GM19397 (cell line): ENCODE data around the gene ZFTA.

Experiments used
- ATAC-seq: cut with Tn5 transposase; IDR thresholded peaks from one replicate; pipeline ENCODE4 v1.9.1; 2021; ENCODE audit warnings: mild to moderate bottlenecking, moderate library complexity; ENCODE audit not compliant: unreplicated experiment

ZFTA gene

DNA sequence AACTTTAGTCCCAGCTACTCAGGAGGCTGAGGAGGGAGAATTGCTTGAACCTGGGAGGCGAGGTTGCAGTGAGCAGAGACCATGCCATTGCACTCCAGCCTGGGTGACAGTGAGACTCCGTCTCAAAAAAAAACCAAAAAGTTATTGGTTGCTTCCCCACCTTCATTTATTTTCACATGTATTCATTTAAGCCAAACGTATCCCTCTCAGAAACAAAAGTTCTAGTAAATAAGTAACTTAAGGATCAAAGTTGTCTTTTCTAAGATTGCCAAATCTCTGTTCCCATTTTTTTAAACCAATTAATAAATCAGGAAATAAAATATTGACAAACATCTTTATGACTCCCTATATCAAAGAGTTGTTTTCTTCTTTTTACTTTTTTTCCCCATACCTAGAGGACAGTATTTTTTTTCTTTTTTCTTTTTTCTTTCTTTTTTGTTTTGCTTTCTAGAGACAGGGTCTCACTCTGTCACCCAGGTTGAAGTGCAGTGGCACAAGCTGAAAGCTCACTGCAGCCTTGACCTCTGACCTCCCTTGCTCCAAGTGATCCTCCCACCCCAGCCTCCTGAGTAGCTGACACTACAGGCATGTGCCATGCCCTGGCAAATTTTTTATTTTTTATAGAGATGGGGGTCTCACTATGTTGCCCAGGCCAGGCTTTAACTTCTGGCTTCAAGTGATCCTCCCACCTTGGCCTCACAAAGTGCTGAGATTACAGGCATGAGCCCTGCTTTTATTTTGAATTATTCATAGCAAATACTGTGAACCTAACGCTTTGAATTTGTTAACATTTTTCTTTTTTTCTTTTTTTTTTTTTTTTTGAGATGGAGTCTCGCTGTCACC, 11.4 kb downstream of the ZFTA start:
- no peak for ATAC-seq

- ATAC-seq, result no peak
Measured at GRCh38 chr11:63749624-63750023, 19.0 kb downstream of the ZFTA start.

DNA sequence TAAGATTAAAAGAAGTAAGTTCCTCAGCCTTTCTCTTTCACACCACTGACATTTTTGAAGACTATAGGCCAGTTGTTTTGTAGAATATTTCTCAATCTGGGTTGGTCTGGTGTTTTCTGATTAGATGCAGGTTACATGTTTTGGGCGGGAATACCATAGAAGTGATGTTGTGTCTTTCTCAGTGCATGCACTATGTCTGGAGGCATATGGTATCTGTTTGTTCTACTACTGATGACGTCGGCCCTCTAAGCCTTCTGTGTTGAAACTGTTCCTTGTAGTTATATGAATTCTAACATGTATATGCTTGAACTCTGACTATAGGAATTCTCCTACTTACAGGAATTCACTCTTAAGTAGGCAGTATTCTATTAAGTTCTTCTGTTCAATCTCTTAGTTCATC, 21.6 kb downstream of the ZFTA start:
- no peak for ATAC-seq

DNA sequence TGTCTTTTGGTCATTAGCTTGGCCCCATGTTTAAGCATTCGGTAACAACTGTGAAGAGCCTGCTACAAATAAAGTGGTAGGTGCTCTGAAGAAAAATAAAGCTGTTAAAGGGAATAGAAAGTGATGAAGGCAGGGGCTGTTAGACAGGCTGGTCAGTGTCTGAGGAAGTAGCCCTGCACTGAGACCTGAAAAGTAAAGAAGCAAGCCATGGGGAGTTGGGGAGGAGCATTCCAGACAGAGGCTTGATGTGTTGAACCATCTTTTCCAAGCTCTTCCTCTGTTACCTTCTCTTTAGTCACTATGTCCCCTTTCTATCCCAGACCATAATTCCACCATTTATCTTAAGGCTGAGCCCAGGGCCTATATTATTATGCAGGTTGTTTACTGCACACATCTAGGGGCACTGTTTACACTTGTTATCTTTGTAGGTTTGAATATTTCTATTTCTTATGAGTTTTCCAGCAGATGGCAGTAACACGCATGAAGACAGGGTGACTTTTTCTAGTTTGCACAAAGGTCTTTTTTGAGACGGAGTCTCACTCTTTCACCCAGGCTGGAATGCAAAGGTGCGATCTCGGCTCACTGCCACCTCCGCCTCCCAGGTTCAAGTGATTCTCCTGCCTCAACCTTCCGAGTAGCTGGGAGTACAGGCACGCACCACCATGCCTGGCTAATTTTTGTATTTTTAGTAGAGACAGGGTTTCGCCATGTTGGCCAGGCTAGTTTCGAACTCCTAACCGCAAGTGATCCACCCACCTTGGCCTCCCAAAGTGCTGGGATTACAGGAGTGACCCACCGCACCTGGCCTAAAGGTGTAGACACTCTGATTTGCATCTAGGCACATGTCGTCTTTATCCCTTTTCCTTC, 23.0 kb downstream of the ZFTA start:
- ATAC-seq, result no peak

- no peak for ATAC-seq
Measured at GRCh38 chr11:63738720-63739360, 29.7 kb downstream of the ZFTA start.

DNA sequence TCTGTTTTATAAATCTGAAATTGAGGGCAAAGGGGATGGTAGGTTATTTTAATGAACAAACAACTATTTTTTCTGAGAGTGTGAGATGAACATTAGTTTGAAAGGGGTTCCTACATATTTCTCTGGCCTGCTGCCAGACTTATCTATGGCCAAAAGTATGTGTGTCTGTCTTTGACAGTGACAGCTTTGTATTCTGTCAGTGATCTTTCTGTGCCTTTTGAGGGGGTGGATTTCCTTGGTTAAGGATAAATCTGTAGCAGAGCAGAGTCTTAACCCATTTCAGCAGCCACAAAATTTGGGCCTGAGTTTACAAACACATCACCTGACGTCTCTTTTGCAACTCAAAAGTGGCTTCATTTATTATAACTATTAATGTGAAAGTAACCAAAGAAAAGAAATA, 30.9 kb downstream of the ZFTA start:
- no peak for ATAC-seq

DNA sequence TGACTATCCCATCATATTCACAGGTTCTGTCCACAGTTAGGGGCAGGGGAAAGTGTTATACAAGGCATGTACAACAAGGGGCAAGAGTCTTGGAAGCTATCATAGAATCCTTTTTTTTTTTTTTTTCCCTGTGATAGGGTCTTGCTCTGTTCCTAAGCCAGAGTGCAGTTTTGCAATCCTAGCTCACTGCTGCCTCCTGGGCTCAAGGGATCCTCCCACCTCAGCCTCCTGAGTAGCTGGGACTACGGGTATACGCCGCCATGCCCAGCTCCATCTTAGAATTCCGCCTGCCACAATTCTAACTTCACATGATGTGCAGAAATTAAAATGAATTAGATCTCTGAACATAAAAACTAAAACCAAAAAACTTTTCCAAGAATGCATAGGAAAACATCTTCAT, 31.7 kb downstream of the ZFTA start:
- no peak for ATAC-seq

DNA sequence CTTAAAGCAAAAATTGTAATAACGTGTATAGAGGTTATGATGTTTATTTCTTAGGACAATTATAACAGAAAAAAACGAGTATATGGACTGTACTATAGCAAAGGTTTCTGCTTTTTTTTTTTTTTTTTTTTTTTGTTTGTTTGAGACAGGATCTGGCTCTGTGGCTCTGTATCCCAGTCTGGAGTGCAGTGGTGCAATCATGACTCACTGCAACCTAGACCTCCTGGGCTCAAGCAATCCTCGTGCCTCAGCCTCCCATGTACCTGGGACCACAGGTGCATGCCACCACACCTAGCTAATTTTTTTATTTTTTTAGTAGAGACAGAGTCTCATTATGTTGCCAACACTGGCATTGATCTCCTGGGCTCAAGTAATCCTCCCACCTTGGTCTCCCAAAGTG, 39.2 kb downstream of the ZFTA start:
- ATAC-seq, result no peak

DNA sequence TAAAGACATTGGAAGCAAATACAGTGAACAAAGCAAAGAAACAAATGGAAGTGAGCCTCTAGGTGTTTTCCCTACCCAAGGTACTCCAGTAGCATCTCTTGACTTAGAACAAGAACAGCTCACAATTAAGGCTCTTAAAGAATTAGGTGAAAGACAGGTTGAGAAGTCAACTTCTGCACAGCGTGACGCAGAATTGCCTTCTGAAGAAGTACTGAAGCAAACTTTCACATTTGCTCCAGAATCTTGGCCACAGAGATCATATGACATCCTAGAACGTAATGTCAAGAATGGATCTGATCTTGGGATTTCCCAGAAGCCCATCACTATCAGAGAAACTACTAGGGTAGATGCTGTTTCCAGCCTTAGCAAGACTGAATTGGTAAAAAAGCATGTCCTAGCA, 48.0 kb downstream of the ZFTA start:
- no peak for ATAC-seq

GRCh38 chr11:63719987-63720386, 48.6 kb downstream of the ZFTA start:
- no peak for ATAC-seq

DNA sequence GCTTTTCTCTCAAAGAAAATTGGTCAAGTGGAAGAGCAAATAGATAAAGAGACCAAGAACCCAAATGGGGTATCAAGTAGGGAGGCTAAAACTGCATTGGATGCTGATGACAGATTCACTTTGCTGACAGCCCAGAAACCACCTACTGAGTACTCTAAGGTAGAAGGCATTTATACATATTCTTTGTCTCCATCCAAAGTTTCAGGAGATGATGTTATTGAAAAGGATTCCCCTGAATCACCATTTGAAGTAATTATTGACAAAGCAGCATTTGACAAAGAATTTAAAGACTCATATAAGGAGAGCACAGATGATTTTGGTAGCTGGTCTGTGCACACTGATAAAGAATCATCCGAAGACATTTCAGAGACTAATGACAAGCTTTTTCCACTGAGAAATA, 49.6 kb downstream of the ZFTA start:
- no peak for ATAC-seq
